Trophoblast cell (in vitro differentiated cells and primary cell): Measurements from ENCODE around the gene CROCC2.

Source experiments
- DNase-seq, 2 donors: peaks; one replicate each; pipeline ENCODE4 v3.0.0-alpha.2; 2016
- H2AFZ ChIP-seq: 2 replicates; pipeline ENCODE4 v1.6.1; 2013; ENCODE audit warnings: low read length, moderate library complexity, mild to moderate bottlenecking; ENCODE audit not compliant: insufficient read depth, poor library complexity
- H2AK5ac ChIP-seq: 2 replicates; pipeline ENCODE4 v1.6.1; 2013; ENCODE audit warnings: mild to moderate bottlenecking, low read length
- H2BK120ac ChIP-seq: 2 replicates; pipeline ENCODE4 v1.6.1; 2013; ENCODE audit warnings: low read length, mild to moderate bottlenecking, moderate library complexity; ENCODE audit not compliant: insufficient read depth, poor library complexity
- H2BK12ac ChIP-seq: 2 replicates; pipeline ENCODE4 v1.6.1; 2013; ENCODE audit warnings: mild to moderate bottlenecking, low read length, moderate library complexity
- H2BK5ac ChIP-seq: 2 replicates; pipeline ENCODE4 v1.6.1; 2013; ENCODE audit warnings: low read length, low read depth, moderate library complexity, mild to moderate bottlenecking; ENCODE audit not compliant: poor library complexity
- H3K14ac ChIP-seq: 2 replicates; pipeline ENCODE4 v1.6.1; 2013; ENCODE audit warnings: mild to moderate bottlenecking, low read length
- H3K18ac ChIP-seq: 2 replicates; pipeline ENCODE4 v1.6.1; 2013; ENCODE audit warnings: mild to moderate bottlenecking, low read length
- H3K23ac ChIP-seq: 2 replicates; pipeline ENCODE4 v1.6.1; 2013; ENCODE audit warnings: low read length
- H3K27ac ChIP-seq: 2 replicates; pipeline ENCODE4 v1.5.1; 2013; ENCODE audit warnings: low read depth, mild to moderate bottlenecking, inconsistent platforms, low read length, moderate library complexity
- H3K27me3 ChIP-seq: 2 replicates; pipeline ENCODE4 v1.6.1; 2013; ENCODE audit warnings: inconsistent platforms, mild to moderate bottlenecking, low read length, moderate library complexity; ENCODE audit not compliant: insufficient read depth
- H3K36me3 ChIP-seq, 2 experiments: 1 replicate in 1 of 2; 2 replicates in 1 of 2; pipeline ENCODE4 v1.6.1; 2013; ENCODE audit warnings: low read length in 2 of 2, mild to moderate bottlenecking in 2 of 2, moderate library complexity in 1 of 2; ENCODE audit not compliant: insufficient read depth in 2 of 2, control insufficient read depth in 1 of 2
- H3K4ac ChIP-seq: 2 replicates; pipeline ENCODE4 v1.6.1; 2013; ENCODE audit warnings: low read depth, mild to moderate bottlenecking, low read length, moderate library complexity
- H3K4me1 ChIP-seq, 2 experiments: 1 replicate in 1 of 2; 2 replicates in 1 of 2; pipeline ENCODE4 v1.6.1; 2013; ENCODE audit warnings: low read length in 2 of 2, mild to moderate bottlenecking in 2 of 2, moderate library complexity in 1 of 2; ENCODE audit not compliant: insufficient read depth in 2 of 2, control insufficient read depth in 1 of 2
- H3K4me2 ChIP-seq: 2 replicates; pipeline ENCODE4 v1.6.1; 2013; ENCODE audit warnings: inconsistent platforms, mild to moderate bottlenecking, low read length, moderate library complexity
- H3K4me3 ChIP-seq: 2 replicates; pipeline ENCODE4 v1.5.1; 2013; ENCODE audit warnings: mild to moderate bottlenecking, low read depth, low read length, inconsistent platforms
- H3K79me1 ChIP-seq: one replicate; pipeline ENCODE4 v1.6.1; 2013; ENCODE audit warnings: low read length
- H3K79me2 ChIP-seq: 2 replicates; pipeline ENCODE4 v1.6.1; 2013; ENCODE audit warnings: low read length, mild to moderate bottlenecking; ENCODE audit not compliant: control insufficient read depth, insufficient read depth, poor library complexity
- H3K9ac ChIP-seq: 2 replicates; pipeline ENCODE4 v1.6.1; 2013; ENCODE audit warnings: mild to moderate bottlenecking, low read length
- H3K9me3 ChIP-seq: 2 replicates; pipeline ENCODE4 v1.6.1; 2013; ENCODE audit warnings: low read depth, mild to moderate bottlenecking, control low read depth, inconsistent platforms, low read length; ENCODE audit not compliant: insufficient read depth
- H4K12ac ChIP-seq: 2 replicates; pipeline ENCODE4 v1.6.1; 2013; ENCODE audit warnings: low read depth, mild to moderate bottlenecking, low read length, moderate library complexity
- H4K8ac ChIP-seq: 2 replicates; pipeline ENCODE4 v1.6.1; 2013; ENCODE audit warnings: low read depth, mild to moderate bottlenecking, low read length, moderate library complexity
- H4K91ac ChIP-seq: one replicate; pipeline ENCODE4 v1.6.1; 2013; ENCODE audit warnings: low read depth, mild to moderate bottlenecking, low read length, moderate library complexity
- WGBS: extraction: QIAGEN DNeasy Blood & Tissue Kit; methylation state at CpG from one replicate; pipeline ENCODE4 v1.1.7; 2013; ENCODE audit warnings: missing lambda C conversion rate; ENCODE audit not compliant: insufficient read length, insufficient coverage; ENCODE audit errors: extremely low coverage; 5-methylcytosine and 5-hydroxymethylcytosine counted together

CROCC2 gene

DNA sequence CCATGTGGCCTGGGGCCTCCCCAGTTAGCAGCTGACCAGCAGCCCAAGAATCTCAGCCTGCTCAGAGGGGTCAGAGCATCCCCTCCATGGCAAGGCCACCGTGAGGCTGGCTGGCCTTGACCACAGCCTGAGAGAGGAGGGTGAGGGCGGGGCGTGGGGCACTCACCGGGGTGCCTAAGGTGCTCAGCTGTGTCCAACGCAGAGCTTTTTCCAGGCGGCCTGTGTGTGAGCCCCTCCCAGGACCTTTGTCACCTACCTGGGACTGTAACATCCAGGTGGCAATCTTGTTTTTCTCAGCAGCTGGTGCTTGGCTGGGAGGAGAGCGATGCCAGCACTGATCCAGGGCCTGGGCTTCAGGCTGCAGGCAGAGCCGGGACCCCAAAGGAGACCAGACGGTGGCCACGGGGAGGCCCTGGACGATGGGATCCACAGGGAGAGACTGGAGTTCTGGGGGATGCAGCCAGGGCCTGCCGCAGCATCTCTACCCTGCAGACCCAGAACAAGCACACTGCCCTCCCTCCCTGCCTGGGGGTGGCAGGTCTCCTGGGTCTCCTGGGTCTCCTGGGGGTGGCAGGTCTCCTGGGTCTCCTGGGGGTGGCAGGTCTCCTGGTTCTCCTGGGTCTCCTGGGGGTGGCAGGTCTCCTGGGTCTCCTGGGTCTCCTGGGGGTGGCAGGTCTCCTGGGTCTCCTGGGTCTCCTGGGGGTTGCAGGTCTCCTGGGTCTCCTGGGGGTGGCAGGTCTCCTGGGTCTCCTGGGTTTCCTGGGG is 104.6 kb downstream of the CROCC2 start:
- Histone ChIP-seq H4K91ac (peak overlapping the region; percentile 73), H3K14ac (no peak overlapping the region), H3K36me3 (no peaks in the 10 kb centered on the region), H2AFZ (peak overlapping the region; percentile 77), H3K4me3 (no peak overlapping the region), H3K4ac (no peak overlapping the region), H4K12ac (no peak overlapping the region), H3K27me3 (no peaks in the 10 kb centered on the region), H2AK5ac (no peak overlapping the region), H3K79me2 (peaks cover 2% of the 10 kb centered on the region), H3K79me1 (peaks cover 9% of the 10 kb centered on the region), H2BK5ac (no peak overlapping the region), H3K27ac (no peak overlapping the region), H3K4me2 (peak overlapping the region; percentile 57), H3K9ac (no peak overlapping the region), H2BK12ac (no peak overlapping the region), H4K8ac (peak overlapping the region; percentile 93), H3K4me1 (peaks cover 13 to 16% of the 10 kb centered on the region in 2 experiments), H3K23ac (no peak overlapping the region), H2BK120ac (no peak overlapping the region), H3K9me3 (peaks cover 5% of the 10 kb centered on the region), H3K18ac (no peak overlapping the region)
- no CpG with 5 or more reads among the region's 12 CpGs for WGBS
- DNase-seq, result no peak

DNA sequence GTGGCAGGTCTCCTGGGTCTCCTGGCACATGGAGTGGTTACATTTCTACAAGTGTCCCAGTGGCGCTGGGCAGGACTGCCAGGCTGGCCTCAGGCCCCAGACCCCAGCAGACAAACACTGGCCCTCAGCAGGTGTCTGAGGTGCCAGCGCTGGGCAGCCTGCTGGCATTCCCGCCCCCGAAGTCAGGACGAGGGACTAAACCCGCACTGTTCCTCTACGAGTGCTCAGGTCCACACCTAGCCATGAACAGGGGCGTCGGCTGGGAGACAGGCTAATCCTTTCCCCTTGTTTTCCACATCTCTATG is 105.1 kb downstream of the CROCC2 start:
- Histone ChIP-seq H3K36me3 (no peaks in the 10 kb centered on the region), H4K8ac (no peak overlapping the region), H3K4me1 (peaks cover 13 to 16% of the 10 kb centered on the region in 2 experiments), H3K27ac (no peak overlapping the region), H2AK5ac (no peak overlapping the region), H3K4ac (no peak overlapping the region), H3K79me2 (peaks cover 2% of the 10 kb centered on the region), H3K9me3 (peaks cover 5% of the 10 kb centered on the region), H4K12ac (no peak overlapping the region), H2BK5ac (no peak overlapping the region), H3K4me2 (no peak overlapping the region), H3K79me1 (peaks cover 9% of the 10 kb centered on the region), H2BK120ac (no peak overlapping the region), H2AFZ (no peak overlapping the region), H3K4me3 (no peak overlapping the region), H3K9ac (no peak overlapping the region), H3K18ac (no peak overlapping the region), H4K91ac (no peak overlapping the region), H3K23ac (no peak overlapping the region), H2BK12ac (no peak overlapping the region), H3K27me3 (no peaks in the 10 kb centered on the region), H3K14ac (no peak overlapping the region)
- WGBS, result no CpG with 5 or more reads among the region's 9 CpGs
- DNase-seq, result no peak

DNA sequence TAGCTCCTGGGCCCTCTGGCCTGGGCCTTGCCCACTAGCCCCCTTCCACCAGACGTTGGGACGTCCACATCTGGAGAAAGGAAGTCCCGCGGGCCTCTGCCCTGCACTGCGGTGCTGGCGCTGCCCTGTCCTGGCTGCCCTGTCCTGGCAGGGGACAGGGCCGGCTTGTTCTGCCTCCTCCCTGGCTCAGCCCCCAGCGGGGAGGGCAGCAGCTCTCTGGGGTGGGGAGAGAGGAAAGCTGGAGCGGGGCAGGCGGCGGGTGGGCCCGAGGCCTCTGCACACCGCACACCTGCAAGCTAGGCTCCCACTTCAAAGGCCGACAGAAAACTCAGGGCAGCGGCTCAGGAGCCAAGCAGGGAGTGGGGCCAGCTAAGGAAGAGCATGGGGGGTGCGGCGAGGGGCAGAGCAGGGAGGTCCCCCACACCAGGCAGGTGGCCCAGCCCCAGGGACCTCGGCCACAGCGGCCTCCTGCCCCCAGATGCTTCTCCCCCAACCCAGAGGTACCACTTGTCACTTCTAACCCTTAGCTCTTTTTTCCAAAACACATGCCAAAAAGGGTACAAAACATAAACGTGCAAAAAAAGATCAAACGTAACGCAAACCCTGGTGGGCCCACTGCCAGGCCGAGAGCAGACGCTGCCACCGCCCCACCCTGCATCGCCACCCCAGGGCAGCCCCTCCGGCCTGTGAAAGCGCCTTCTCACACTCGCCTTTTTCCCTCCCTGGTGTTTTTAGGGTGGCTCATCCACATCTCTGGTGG is 105.8 kb downstream of the CROCC2 start:
- Histone ChIP-seq H3K9me3 (peaks cover 5% of the 10 kb centered on the region), H3K27me3 (no peaks in the 10 kb centered on the region), H3K4ac (no peak overlapping the region), H2AK5ac (no peak overlapping the region), H3K4me1 (peaks cover 13 to 16% of the 10 kb centered on the region in 2 experiments), H4K8ac (no peak overlapping the region), H3K79me1 (peaks cover 9% of the 10 kb centered on the region), H2BK120ac (no peak overlapping the region), H3K9ac (no peak overlapping the region), H2AFZ (no peak overlapping the region), H3K18ac (no peak overlapping the region), H2BK12ac (no peak overlapping the region), H4K91ac (no peak overlapping the region), H3K23ac (no peak overlapping the region), H3K79me2 (peaks cover 2% of the 10 kb centered on the region), H3K14ac (no peak overlapping the region), H2BK5ac (no peak overlapping the region), H3K4me2 (no peak overlapping the region), H3K36me3 (no peaks in the 10 kb centered on the region), H4K12ac (no peak overlapping the region), H3K27ac (no peak overlapping the region), H3K4me3 (no peak overlapping the region)
- no CpG with 5 or more reads among the region's 29 CpGs for WGBS
- DNase-seq, result no peak

DNA sequence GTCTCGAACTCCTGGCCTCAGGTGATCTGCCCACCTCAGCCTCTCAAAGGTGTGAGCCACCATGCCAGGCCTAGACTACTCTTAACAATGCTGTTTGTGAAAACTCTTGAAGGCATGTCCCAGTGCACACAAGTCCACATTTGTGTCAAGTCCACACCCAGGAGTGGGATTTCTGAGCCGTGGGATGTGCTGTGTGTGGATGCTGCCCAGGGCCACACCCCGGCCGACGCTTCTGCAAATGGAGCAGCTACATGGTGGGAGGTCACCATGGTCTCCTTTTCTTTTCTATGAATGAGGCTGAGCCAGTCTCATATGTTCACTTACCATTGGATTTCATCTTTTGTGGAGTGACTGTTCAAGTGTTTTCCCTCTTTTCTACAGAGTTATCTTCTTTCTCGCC is 108.1 kb downstream of the CROCC2 start:
- H4K91ac ChIP-seq, result no peak overlapping the region
- H3K18ac ChIP-seq, result no peak overlapping the region
- no peak overlapping the region for H4K12ac ChIP-seq
- peaks cover 2% of the 10 kb centered on the region for H3K79me2 ChIP-seq
- peaks cover 12 to 14% of the 10 kb centered on the region in 2 experiments for H3K4me1 ChIP-seq
- peaks cover 9% of the 10 kb centered on the region for H3K9me3 ChIP-seq
- no peak for DNase-seq
- no peak overlapping the region for H2BK12ac ChIP-seq
- WGBS, result no CpG with 5 or more reads among the region's 6 CpGs
- H3K9ac ChIP-seq, result no peak overlapping the region
- H4K8ac ChIP-seq, result no peak overlapping the region
- H2BK5ac ChIP-seq, result no peak overlapping the region
- no peak overlapping the region for H3K14ac ChIP-seq
- H2AK5ac ChIP-seq, result no peak overlapping the region
- H3K79me1 ChIP-seq, result peaks cover 7% of the 10 kb centered on the region
- H3K4ac ChIP-seq, result no peak overlapping the region
- H3K27me3 ChIP-seq, result no peaks in the 10 kb centered on the region
- no peak overlapping the region for H3K23ac ChIP-seq
- no peak overlapping the region for H3K4me2 ChIP-seq
- H3K4me3 ChIP-seq, result no peak overlapping the region
- H2BK120ac ChIP-seq, result no peak overlapping the region
- H2AFZ ChIP-seq, result no peak overlapping the region
- H3K36me3 ChIP-seq, result no peaks in the 10 kb centered on the region
- H3K27ac ChIP-seq, result no peak overlapping the region
